HepG2 (cell line): Measurements from ENCODE around the gene PKLR. TPM values are rescaled to one million over a fixed set of nuclear protein-coding genes. Genes with fewer than 3 reads are reported as not detected.
A peak's percentile ranks its signal among the peaks of the same experiment; 100 is the strongest.

ENCODE experiments used
- ATAC-seq: fragments of 200-7000 bp; cut with Tn5 transposase; 3 replicates; pipeline ENCODE4 v1.9.1; 2020; ENCODE audit warnings: mild to moderate bottlenecking, moderate library complexity
- BruUV-seq: library from RNA; stranded (reverse); fragments of 400-500 nt; replicated peaks from 2 replicates; lab custom pipeline; 2021; lab: Mats Ljungman, UMichigan
- CTCF ChIA-PET: fragments of 300-600 bp; formaldehyde crosslinking; extraction: SDS; loops from one replicate; lab custom pipeline; 2021; ENCODE audit warnings: low total read pairs, inconsistent platforms, low intra/inter-chr PET ratio; lab: Yijun Ruan, JAX
- POLR2A ChIA-PET: fragments of 350-600 bp; sonication (Branson Sonifier 250); formaldehyde crosslinking; loops from one replicate; lab custom pipeline; 2020; ENCODE audit warnings: antibody characterized with exemption, inconsistent platforms; lab: Yijun Ruan, JAX
- DNase-seq: peaks from one replicate; pipeline ENCODE4 v3.0.0-alpha.2; 2015; ENCODE audit warnings: low spot score
- FAIRE-seq: peaks from 3 replicates; lab custom pipeline; 2011; peaks lifted over from hg19 to GRCh38; lab: Jason Lieb, UNC
- H2AFZ ChIP-seq: one replicate; pipeline ENCODE4 v1.6.1; 2011; ENCODE audit warnings: low read length, inconsistent platforms
- H3K27ac ChIP-seq: fragments of 300-600 bp; 3 replicates; pipeline ENCODE4 v1.8.0; 2011; ENCODE audit warnings: mixed run types, mild to moderate bottlenecking, mixed read lengths, low read length, inconsistent platforms; ENCODE audit not compliant: insufficient read depth; ENCODE audit errors: extremely low read length
- H3K27me3 ChIP-seq, 2 experiments: fragments of 200-600 bp in 1 of 2; 2 replicates in 1 of 2; 3 replicates in 1 of 2; pipeline versions ENCODE4 v1.6.0 to v1.8.0; 2011; ENCODE audit warnings: low read length in 2 of 2, mild to moderate bottlenecking in 2 of 2, moderate library complexity in 2 of 2, inconsistent platforms in 1 of 2; ENCODE audit not compliant: insufficient read depth in 2 of 2, control insufficient read depth in 1 of 2
- H3K36me3 ChIP-seq, 2 experiments: fragments of 200-600 bp in 1 of 2; replicated peaks in 1 of 2; 2 replicates in 1 of 2; 3 replicates in 1 of 2; pipeline versions ENCODE4 v1.5.1 to v1.8.0; 2011; ENCODE audit warnings: low read length in 2 of 2, inconsistent platforms in 1 of 2; ENCODE audit not compliant: insufficient read depth in 2 of 2, control insufficient read depth in 1 of 2
- H3K4me1 ChIP-seq: 2 replicates; pipeline ENCODE4 v1.5.1; 2012; ENCODE audit warnings: low read length, inconsistent platforms; ENCODE audit not compliant: insufficient read depth
- H3K4me2 ChIP-seq: 2 replicates; pipeline ENCODE4 v1.6.0; 2011; ENCODE audit warnings: low read depth, low read length, inconsistent platforms
- H3K4me3 ChIP-seq, 3 experiments: fragments of 200-600 bp in 1 of 3; sonication (generic), shearing (Covaris generic) in 1 of 3; replicated peaks in 1 of 3; 2 replicates each; pipeline ENCODE4 v1.5.1; 2011 to 2016; ENCODE audit warnings: low read length in 3 of 3, inconsistent platforms in 2 of 3, low read depth in 2 of 3, mild to moderate bottlenecking in 2 of 3, control low read depth in 1 of 3, mixed read lengths in 1 of 3; ENCODE audit not compliant: insufficient read depth in 1 of 3
- H3K79me2 ChIP-seq: one replicate; pipeline ENCODE4 v1.6.1; 2011; ENCODE audit warnings: low read length, inconsistent platforms; ENCODE audit not compliant: insufficient read depth
- H3K9ac ChIP-seq: 2 replicates; pipeline ENCODE4 v1.6.0; 2011; ENCODE audit warnings: mild to moderate bottlenecking, low read depth, low read length, inconsistent platforms; ENCODE audit not compliant: insufficient read depth
- H3K9me3 ChIP-seq: 2 replicates; pipeline ENCODE4 v1.5.1; 2012; ENCODE audit warnings: mild to moderate bottlenecking, low read length
- H4K20me1 ChIP-seq: 2 replicates; pipeline ENCODE4 v1.6.0; 2011; ENCODE audit warnings: inconsistent platforms, mild to moderate bottlenecking, low read length, moderate library complexity; ENCODE audit not compliant: insufficient read depth
- AHR ChIP-seq: IDR thresholded peaks from 2 replicates; pipeline ENCODE4 v1.6.1; 2018; ENCODE audit warnings: missing genetic modification reagents, missing compliant biosample characterization
- ARNT ChIP-seq: fragments of 450-650 bp; IDR thresholded peaks from 2 replicates; pipeline ENCODE4 v1.6.1; 2017
- GATA4 ChIP-seq: sonication (generic); IDR thresholded peaks from 2 replicates; pipeline ENCODE4 v1.6.1; 2016; ENCODE audit warnings: antibody characterized with exemption, low read depth, borderline replicate concordance
- NBN ChIP-seq: fragments of 450-650 bp; conservative IDR thresholded peaks from 2 replicates; pipeline ENCODE4 v1.6.1; 2017
- PHF21A ChIP-seq: sonication (generic); formaldehyde crosslinking; IDR thresholded peaks from 2 replicates; pipeline ENCODE4 v1.5.0; 2020; ENCODE audit warnings: mild to moderate bottlenecking, missing genetic modification reagents
- SRF ChIP-seq: IDR thresholded peaks from 2 replicates; pipeline ENCODE4 v1.6.1; 2011; ENCODE audit warnings: mild to moderate bottlenecking, low read depth, low read length, moderate library complexity
- THAP7 ChIP-seq: sonication (generic); formaldehyde crosslinking; IDR thresholded peaks from 2 replicates; pipeline ENCODE4 v1.8.1; 2023; ENCODE audit warnings: mild to moderate bottlenecking, missing genetic modification reagents
- ZBTB3 ChIP-seq: sonication (generic); formaldehyde crosslinking; IDR thresholded peaks from 2 replicates; pipeline ENCODE4 v1.4.0; 2020; ENCODE audit warnings: low read depth, mild to moderate bottlenecking, moderate library complexity, missing genetic modification reagents, borderline replicate concordance
- ZC3H4 ChIP-seq: sonication (generic); formaldehyde crosslinking; IDR thresholded peaks from 2 replicates; pipeline ENCODE4 v1.4.0; 2020; ENCODE audit warnings: missing genetic modification reagents, borderline replicate concordance
- ZNF501 ChIP-seq: sonication (generic); formaldehyde crosslinking; IDR thresholded peaks from 2 replicates; pipeline ENCODE4 v1.5.1; 2020; ENCODE audit warnings: mild to moderate bottlenecking, moderate library complexity, missing genetic modification reagents
- ZNF530 ChIP-seq: sonication (generic); formaldehyde crosslinking; IDR thresholded peaks from 2 replicates; pipeline ENCODE4 v1.5.0; 2020; ENCODE audit warnings: low read depth, mild to moderate bottlenecking, missing genetic modification reagents
- ZNF567 ChIP-seq: sonication (generic); formaldehyde crosslinking; IDR thresholded peaks from 2 replicates; pipeline ENCODE4 v1.8.1; 2023; ENCODE audit warnings: mild to moderate bottlenecking, missing genetic modification reagents, borderline replicate concordance
- WGBS: methylation state at CpG from one replicate; pipeline ENCODE4 v1.1.6; 2017; ENCODE audit warnings: low lambda C conversion rate; 5-methylcytosine and 5-hydroxymethylcytosine counted together
- in situ Hi-C: cut with HindIII; loops from 2 replicates; pipeline ENCODE4 v1.10.0; 2017; ENCODE audit warnings: low pct_unique_long_range_greater_than_20kb; ENCODE audit not compliant: extremely low pct_ligation_motif_present
- intact Hi-C: fragments of 100-400 bp; cut with micrococcal nuclease; formaldehyde crosslinking; loops from one replicate; pipeline ENCODE4 v1.10.0; 2022; ENCODE audit not compliant: unreplicated experiment
- polyA plus RNA-seq, 8 experiments: library from polyadenylated mRNA; depleted of rRNA in 3 of 8; stranded (reverse) in 7 of 8; unstranded in 1 of 8; fragments of >200 nt; fragmentation: Illumina TruSeq in 4 of 8; extraction: Trizol in 4 of 8; gene quantifications; 2 replicates each; pipeline versions ENCODE4 v1.2.1 to v1.2.3, GENCODE V29; 2011 to 2016; ENCODE audit warnings: low read depth in 4 of 8, missing spikeins in 1 of 8, mixed read lengths in 1 of 8; ENCODE audit not compliant: insufficient read depth in 1 of 8
- total RNA-seq, 5 experiments: library from RNA; depleted of rRNA; stranded (reverse); fragments of >200 nt; fragmentation: Illumina TruSeq; extraction: Trizol; gene quantifications; 2 replicates each; pipeline ENCODE4 v1.2.3, GENCODE V29; 2016; ENCODE audit warnings: low read depth in 1 of 5
- TF ChIP-seq, protein P1 (sequence below): sonication (generic); formaldehyde crosslinking; IDR thresholded peaks from 2 replicates; pipeline ENCODE4 v1.8.0; 2022; ENCODE audit warnings: mild to moderate bottlenecking, missing genetic modification reagents, moderate library complexity
- TF ChIP-seq, protein P2 (sequence below): sonication (generic); formaldehyde crosslinking; IDR thresholded peaks from 2 replicates; pipeline ENCODE4 v1.5.0; 2020; ENCODE audit warnings: mild to moderate bottlenecking, low read depth, missing genetic modification reagents, borderline replicate concordance

Gene PKLR
- total and polyA plus RNA-seq, 2 of the 13 experiments (the other 11 are each of a cell fraction or from before 2014, with no cell fraction given), result 10.3 to 29.3 TPM

DNA sequence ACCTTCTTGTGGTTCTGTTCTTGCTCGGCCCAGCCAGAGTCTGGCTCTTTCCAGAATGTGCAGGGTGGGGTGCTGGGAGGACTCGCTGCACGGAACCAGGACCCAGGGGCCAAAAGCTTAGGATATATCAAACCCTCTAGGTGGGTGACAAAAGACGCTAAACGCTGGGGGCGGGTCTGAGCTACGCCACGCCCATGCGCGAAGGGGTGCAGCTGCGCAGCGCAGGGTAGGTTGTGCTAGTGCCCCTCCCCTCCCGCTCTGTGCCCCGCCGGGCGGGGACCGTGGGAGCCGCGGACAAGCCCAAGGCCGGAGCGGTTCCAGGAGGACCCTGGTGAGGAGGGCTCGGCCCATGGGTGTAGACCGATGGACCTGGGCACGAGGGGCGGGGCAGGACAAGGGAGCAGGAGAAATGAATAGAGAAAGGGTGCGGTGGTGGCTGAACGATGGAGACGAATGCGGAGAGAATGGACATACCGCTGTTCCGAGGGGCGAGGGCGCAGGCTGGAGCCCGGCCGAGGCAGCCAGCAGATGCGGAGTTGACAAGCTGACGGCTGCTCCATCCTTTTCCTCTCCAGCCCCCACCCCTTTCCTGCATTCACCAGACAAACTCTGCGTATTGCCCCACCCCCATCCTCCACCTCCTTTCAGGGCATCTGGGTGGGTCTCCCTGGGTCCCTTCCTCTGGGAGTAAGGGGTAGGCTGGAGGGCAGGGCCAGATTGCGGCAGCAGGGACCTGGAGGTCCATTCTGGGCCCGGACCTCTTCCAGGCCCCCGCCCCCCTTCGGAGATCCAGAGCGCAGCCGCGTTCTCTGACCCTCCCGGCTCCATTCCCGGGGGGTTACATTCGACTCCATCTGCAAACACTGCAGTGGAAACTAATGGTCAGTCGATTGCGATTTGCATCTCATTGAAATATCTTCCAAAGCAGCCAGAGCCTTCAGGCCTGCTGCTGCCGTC lies 19.7 kb upstream of the PKLR start, which contains the start of gene RUSC1 (continued):
- no peak for TF ChIP-seq ZBTB3

DNA sequence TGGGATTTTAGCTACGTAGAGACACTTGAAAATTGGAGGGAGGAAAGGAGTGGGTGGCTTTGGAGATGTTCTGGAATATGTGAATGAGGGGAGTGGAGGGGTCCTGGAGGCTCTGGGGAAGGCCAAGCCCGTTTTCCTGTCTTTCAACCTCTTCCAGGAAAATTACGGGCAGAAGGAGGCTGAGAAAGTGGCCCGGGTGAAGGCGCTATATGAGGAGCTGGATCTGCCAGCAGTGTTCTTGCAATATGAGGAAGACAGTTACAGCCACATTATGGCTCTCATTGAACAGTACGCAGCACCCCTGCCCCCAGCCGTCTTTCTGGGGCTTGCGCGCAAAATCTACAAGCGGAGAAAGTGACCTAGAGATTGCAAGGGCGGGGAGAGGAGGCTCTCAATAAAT lies 19.0 kb upstream of the PKLR start:
- no peak overlapping the region for H3K4me3 ChIP-seq
- H3K79me2 ChIP-seq, result peaks cover 3% of the 10 kb centered on the region
- H3K9me3 ChIP-seq, result no peaks in the 10 kb centered on the region
- TF ChIP-seq GATA4 (0 out of 2 replicates have a peak, but pooled peaks have one; percentile 14), AHR (CRISPR knock-in tag) (no peak)
- no peak overlapping the region for H3K27ac ChIP-seq
- ChIA-PET POLR2A (interaction anchor here (0.8 to 0.9 kb wide), 2 partner anchors 37 to 47 kb away, joined by 3 to 4 read pairs; partner anchors contain the start of gene CLK2), CTCF (no interaction called here)
- H3K36me3 ChIP-seq, result peaks cover 6 to 28% of the 10 kb centered on the region in 2 experiments; a peak in 4 of 5 replicates
- FAIRE-seq (no peak), DNase-seq (no peak), ATAC-seq (no peak)
- H2AFZ ChIP-seq, result no peak overlapping the region
- intact Hi-C loops (loop anchor here (5.0 kb wide), 3 partner anchors 43 to 272 kb away; partner anchors contain the start of genes HCN3, MTX1 and THBS3), in situ Hi-C loops (no loop called here)
- peaks cover 32% of the 10 kb centered on the region for H3K4me1 ChIP-seq
- H3K4me2 ChIP-seq, result no peak overlapping the region
- no TSS peak for BruUV-seq
- no peaks in the 10 kb centered on the region; a peak in 1 of 5 replicates for H3K27me3 ChIP-seq
- WGBS, result 97% methylated on average over 11 of the region's 11 CpGs
- no peak overlapping the region for H3K9ac ChIP-seq
- H4K20me1 ChIP-seq, result peaks cover 6% of the 10 kb centered on the region

GRCh38 chr1:155319536-155319935 lies 18.3 kb upstream of the PKLR start:
- DNase-seq, result no peak
- CTCF ChIA-PET, result no interaction called here
- FAIRE-seq, result no peak
- no peak overlapping the region for H3K4me3 ChIP-seq
- 89% methylated on average over 4 of the region's 5 CpGs for WGBS
- no peak for ATAC-seq
- in situ Hi-C loops (loop anchor here (5.0 kb wide), 1 partner anchor 42 kb away; the partner anchor contains the start of gene HCN3), intact Hi-C loops (no loop called here)
- H2AFZ ChIP-seq, result no peak overlapping the region
- no peak overlapping the region for H3K27ac ChIP-seq
- no peak overlapping the region for H3K4me2 ChIP-seq
- H3K36me3 ChIP-seq, result peaks cover 9 to 31% of the 10 kb centered on the region in 2 experiments; a peak in 4 of 5 replicates
- POLR2A ChIA-PET, result no interaction called here
- H4K20me1 ChIP-seq, result peaks cover 8% of the 10 kb centered on the region
- no peaks in the 10 kb centered on the region; a peak in 1 of 5 replicates for H3K27me3 ChIP-seq
- peaks cover 38% of the 10 kb centered on the region for H3K4me1 ChIP-seq
- no TSS peak for BruUV-seq
- no peak overlapping the region for H3K9ac ChIP-seq
- no peaks in the 10 kb centered on the region for H3K9me3 ChIP-seq
- H3K79me2 ChIP-seq, result peaks cover under 1% of the 10 kb centered on the region
- TF ChIP-seq, protein P1, sequence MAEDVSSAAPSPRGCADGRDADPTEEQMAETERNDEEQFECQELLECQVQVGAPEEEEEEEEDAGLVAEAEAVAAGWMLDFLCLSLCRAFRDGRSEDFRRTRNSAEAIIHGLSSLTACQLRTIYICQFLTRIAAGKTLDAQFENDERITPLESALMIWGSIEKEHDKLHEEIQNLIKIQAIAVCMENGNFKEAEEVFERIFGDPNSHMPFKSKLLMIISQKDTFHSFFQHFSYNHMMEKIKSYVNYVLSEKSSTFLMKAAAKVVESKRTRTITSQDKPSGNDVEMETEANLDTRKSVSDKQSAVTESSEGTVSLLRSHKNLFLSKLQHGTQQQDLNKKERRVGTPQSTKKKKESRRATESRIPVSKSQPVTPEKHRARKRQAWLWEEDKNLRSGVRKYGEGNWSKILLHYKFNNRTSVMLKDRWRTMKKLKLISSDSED, result no peak
- TF ChIP-seq ZNF530 (CRISPR knock-in tag) (no peak), SRF (no peak), ZNF567 (no peak), ZNF501 (CRISPR knock-in tag) (no peak), THAP7 (no peak), ARNT (no peak), PHF21A (CRISPR knock-in tag) (no peak), NBN (no peak), ZC3H4 (CRISPR knock-in tag) (no peak)
- TF ChIP-seq, protein P2, sequence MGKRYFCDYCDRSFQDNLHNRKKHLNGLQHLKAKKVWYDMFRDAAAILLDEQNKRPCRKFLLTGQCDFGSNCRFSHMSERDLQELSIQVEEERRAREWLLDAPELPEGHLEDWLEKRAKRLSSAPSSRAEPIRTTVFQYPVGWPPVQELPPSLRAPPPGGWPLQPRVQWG (CRISPR knock-in tag), result no peak
